ENCODE results near the gene FBXL17.

DNA sequence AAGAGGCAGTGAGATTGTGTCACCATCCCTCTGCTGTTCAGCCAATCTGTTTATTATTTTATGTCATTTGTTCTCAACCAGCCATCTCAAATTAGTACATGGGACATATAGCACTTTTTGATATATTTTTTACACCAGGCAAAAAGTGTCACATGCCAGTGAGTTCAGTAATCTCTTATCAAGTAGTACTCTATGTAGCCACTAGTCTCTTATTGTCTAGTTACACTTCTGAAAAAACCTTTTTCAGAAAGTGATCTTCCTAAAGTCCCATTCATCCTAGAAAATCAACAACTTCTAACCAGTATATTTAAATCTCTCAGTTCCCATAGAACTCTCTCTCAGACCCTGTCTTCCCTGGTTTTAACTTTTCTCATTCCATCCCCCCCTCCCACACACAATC lies 321.6 kb downstream of the FBXL17 start:
- TF ChIP-seq, protein P1, sequence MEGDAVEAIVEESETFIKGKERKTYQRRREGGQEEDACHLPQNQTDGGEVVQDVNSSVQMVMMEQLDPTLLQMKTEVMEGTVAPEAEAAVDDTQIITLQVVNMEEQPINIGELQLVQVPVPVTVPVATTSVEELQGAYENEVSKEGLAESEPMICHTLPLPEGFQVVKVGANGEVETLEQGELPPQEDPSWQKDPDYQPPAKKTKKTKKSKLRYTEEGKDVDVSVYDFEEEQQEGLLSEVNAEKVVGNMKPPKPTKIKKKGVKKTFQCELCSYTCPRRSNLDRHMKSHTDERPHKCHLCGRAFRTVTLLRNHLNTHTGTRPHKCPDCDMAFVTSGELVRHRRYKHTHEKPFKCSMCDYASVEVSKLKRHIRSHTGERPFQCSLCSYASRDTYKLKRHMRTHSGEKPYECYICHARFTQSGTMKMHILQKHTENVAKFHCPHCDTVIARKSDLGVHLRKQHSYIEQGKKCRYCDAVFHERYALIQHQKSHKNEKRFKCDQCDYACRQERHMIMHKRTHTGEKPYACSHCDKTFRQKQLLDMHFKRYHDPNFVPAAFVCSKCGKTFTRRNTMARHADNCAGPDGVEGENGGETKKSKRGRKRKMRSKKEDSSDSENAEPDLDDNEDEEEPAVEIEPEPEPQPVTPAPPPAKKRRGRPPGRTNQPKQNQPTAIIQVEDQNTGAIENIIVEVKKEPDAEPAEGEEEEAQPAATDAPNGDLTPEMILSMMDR (IDR thresholded peaks at IDR 0.05) = no peak
- no peak for TF ChIP-seq POLR2A (IDR thresholded peaks at IDR 0.05)

All from breast epithelium (tissue), 3 donors.